ENCODE measurements around the gene MAPK10.
"Not testable (repeated sequence)": the region's sequence is repeated elsewhere in the genome, so short reads cannot be mapped to it uniquely, and the experiment has no call there.

MAPK10 gene

DNA sequence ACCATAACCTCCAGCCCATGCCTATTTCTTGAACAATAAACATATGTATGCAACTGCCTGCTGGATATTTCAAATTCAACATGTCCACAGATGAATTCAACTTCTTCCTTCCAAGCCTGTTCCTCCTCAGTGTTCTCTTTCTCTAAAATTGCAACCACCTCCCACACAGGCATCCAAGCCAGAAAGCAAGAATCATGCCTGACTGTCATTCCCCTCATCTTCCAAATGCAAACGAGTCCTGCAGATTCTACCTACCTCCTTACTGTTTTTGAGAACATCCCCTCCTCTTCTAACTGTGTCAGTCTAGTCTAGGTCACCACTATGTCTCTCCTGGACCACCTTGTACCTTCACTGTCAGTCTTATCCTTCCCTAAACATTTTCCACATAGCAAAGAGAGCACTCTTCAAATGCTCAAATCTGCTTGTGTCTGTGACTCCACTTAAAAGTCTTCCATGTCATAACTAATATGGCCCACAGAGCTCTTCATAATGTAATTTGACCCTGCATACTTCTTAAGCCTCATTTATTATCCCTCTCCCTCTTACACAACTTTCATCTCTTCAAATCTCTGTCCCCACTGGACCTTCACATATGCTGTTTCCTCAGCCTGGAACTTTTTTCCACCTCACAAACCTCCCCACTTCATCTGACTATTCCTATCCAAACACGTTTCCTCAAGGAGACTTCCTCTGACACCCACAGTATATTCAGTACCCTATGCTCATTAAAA is 25.7 kb downstream of the MAPK10 start:
- DNase-seq = no peak

DNA sequence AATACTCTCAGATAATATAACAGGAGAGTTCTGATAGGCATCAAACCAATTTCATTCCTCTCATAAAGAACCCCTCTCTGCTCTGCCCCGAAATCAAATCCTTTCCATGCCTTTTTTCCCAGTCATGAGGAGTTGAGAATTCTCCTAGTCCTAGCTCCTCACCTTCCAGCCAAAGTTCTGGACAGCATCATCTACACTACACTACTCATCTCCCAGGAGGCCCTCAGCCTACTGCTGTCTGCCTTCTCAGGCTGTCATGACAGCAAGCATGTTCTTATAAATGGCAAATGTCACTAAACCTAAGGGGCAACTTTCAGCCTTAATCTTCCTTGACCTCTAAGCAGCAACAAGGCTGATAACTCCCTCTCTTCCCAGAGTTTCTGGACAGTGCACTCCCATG is 26.6 kb downstream of the MAPK10 start:
- DNase-seq = no peak

GRCh38 chr4:86330961-86331742 is 28.7 kb downstream of the MAPK10 start:
- no peak for DNase-seq

- DNase-seq = not testable (repeated sequence)
Observed at GRCh38 chr4:86330411-86330810, 29.4 kb downstream of the MAPK10 start.

DNA sequence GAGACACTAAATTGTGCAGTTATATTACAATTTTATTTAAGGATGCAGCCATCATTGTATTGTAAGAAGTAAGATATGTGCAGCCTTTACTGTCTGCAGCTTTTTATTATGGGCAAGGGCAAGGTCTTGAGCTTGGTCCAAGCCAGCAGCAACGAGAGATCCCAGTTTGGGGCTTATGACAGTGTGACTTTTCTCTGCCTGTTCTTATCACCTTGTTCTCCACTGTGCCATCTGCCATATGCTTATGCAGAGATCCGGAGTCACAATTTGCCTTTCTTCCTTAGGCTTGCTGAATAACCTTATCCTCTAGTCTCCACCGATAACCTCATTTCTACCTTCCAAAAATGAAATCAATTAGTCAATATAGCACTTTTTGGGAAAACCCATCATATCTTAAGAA is 30.4 kb downstream of the MAPK10 start:
- no peak for DNase-seq

DNA sequence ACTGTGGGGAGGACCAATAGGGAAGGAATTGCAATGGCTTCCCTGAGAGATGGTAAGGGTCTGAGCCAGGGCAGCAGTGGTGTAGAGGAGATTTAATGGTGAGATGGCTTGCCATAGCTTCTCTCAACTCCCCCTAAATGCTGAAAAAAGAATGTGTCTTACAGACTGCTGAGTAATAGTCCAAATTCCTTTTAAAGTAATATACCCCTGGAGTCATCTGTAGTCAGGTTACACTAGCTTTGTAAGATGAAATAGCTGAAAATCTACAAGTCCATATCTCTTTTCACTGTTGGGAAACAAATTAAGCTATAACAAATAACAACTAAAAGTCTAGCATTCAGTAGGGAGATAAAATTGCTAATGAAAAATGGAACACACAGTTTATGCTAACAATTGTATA is 33.5 kb downstream of the MAPK10 start:
- no peak for DNase-seq

DNA sequence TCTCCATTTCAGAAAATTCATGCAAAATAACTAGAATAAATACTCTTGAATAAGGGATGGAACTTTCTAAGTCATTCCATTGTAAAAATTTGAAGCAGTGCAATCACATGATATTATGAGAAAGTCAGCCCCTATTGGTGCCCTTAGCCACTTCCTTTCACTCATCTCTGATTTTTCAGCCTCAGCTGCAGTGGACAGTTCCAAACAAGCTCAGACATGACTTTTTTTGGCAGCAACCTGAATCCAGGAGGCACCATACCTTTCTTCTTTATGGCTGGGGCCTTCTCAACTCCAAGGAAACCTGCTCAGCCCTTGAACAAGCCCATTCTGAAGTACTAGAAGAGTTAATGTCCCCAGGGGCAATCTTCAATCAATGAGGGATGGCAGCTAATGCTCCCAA is 40.5 kb downstream of the MAPK10 start:
- no peak for DNase-seq

DNA sequence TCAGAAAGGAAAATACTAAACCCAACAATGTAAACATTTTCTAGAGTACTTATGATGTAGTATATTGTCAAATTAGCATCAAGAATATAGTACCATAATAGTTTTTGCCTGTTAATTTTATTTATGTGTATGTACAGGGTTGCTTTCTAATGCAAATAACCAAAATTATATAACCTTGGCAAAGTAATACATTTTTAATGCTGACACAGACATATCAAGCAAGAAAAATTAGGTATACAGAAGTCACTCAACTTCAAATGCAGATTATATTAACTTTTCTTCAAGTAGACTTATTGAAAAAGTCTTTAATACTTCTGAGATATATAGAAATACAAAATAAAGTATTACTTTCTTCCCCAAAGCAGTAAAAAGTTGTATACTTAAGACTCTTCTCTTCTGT is 44.3 kb downstream of the MAPK10 start:
- DNase-seq = no peak

- DNase-seq = no peak
Observed at GRCh38 chr4:86313656-86314055, 46.2 kb downstream of the MAPK10 start.

GRCh38 chr4:86307432-86307831 is 52.4 kb downstream of the MAPK10 start:
- DNase-seq = no peak

DNA sequence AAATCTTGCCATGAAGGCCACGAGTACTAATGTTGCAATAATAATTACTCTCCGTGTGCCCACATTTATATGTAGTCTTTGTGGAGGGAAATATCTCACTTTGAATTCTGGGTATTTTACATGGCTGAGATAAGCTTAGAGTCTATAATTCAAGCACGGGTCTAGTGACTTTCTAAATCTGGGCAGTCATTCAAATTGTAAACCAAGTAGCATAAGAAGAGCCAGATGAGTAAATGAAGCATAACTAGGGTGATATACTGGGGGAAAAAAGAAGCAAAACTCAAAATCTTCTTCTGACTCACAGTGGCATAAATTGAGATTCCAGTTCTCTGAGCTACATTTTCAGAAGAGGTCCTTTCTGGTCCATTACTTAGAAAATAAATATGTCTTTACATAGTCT is 53.0 kb downstream of the MAPK10 start:
- DNase-seq = no peak

DNA sequence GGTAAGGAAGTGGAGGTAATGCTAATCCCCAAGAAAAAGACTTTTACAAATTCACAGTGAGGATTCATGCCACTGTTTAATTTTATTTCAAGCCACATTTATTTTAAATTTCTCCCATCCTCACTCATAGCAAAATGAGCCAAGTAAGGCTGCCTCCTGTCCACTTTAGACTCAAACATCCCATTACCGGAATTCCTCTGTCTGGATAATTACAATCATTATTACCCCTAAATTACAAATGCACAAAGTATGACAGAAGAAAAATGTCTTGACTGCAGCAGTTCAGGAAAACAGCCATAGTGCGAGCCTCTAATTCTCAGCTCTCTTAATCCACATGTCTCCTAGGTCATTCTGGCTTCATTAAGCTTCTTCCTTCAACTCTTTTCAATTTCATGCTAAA is 57.0 kb downstream of the MAPK10 start:
- DNase-seq = no peak

DNA sequence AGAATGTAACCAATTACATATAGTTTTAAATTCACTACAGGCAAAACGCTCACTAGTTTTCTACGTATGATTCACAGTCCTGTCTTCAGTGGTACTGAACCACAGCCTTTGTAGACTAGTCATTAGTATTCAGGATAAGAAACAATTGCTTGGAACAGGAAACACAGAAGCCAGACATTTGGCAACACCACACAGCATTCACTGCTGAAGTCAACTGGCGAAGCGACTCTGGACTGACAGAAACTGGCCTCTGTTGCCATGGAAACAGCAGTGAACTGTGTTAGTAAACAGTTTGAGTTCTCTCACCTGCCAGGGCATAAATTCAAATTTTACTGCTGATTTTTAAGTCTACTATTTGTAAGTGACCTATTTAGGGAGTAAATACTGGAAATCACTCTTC is 57.6 kb downstream of the MAPK10 start:
- no peak for DNase-seq

DNA sequence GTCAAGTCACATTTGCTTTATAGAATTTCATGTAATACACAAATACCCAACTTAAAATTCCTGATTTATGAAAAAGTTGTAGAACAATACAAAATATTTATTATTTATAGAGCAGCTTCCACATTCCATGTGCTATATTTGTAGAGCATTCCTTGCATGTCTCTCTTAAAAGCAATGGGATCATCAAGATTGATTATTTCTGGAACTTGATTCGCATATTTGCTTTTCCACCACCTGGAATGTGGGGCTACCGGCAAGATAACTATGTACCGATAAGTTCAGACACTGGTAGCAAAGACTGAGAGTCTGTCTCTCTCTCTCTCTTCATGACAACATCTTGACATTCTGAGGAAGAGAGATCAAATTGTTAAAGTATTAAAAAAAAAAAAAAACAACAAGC is 59.3 kb downstream of the MAPK10 start:
- no peak for DNase-seq

DNA sequence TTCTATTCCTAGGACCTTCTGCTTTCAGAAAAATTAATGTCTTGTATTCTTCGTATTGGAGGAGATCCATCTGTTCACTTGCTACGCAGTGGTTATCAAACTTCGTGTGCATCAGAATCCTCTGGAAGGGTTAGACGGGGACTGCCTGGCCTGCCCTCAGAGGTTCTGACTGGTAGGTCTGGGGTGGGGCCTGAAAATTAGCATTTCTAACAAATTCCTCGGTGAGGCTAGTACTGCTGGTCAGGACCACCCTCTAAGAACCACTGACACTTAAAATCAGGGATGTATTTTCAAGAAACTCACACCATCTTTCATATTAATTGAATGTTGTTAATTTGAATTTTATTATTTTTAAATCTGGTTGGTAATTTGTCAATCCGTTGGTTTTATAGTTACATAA is 63.0 kb downstream of the MAPK10 start:
- DNase-seq = no peak

GRCh38 chr4:86294883-86295282 is 65.0 kb downstream of the MAPK10 start:
- no peak for DNase-seq

- DNase-seq = no peak
Observed at GRCh38 chr4:86291180-86291579, 68.7 kb downstream of the MAPK10 start.

DNA sequence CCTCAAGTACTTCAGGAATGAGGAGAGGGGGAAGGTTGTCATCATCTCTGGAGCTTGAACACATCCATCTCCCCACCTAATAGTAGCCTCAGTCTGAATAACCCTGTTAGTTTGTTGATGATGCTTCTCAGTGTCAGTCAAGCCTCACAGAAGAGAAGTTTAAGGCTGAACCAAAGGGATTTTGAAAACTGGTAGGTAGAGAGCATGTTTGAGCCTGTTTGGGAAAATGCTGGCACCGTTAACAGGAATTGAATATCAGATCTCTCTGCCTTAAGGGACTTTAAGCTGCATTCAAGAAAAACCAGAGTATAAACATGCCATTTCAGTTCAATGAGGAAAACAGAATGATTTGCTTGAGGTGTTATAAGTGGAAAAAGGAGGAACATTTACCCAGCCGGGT is 73.1 kb downstream of the MAPK10 start:
- no peak for DNase-seq

DNA sequence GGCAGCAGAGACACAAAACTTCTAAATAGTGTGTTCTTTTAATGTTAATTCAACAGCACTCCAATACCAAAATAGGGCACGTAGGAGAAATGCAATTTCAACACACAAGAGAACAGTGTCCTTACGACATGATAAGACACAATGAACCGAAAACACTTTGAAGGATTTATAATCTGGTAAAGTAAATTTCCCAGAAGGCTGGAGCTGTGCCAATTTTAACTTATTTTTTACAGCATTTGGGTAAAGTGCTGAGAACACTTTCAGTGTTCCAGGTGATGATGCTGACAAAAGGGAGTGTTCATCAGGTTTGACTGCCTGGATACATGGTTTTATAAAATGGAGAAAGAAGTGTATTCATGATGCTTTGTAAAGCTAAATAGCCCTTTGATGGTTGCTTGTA is 76.5 kb downstream of the MAPK10 start:
- DNase-seq = no peak

- no peak for DNase-seq
Observed at GRCh38 chr4:86280246-86280645, 79.6 kb downstream of the MAPK10 start.

GRCh38 chr4:86279293-86279960 is 80.4 kb downstream of the MAPK10 start:
- no peak for DNase-seq

DNA sequence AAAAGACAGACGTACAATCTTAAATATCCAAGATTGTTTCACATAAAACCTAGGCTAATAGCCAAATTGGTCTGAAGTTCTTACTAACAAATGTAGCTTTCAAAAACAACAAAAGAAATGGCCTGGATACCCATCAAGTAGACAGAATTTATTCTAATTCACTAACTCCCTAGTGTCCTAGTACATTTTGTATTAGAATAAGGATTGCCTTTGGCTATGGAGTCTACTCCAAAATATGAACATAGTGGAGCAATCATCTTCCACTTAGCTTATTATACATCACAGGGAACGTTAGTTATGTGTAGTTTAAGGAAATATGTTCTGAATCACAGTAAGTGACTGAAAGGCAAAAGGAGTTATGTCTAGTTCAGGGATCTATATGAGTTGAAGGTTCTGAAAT is 81.7 kb downstream of the MAPK10 start:
- no peak for DNase-seq

GRCh38 chr4:86274642-86275041 is 85.2 kb downstream of the MAPK10 start:
- DNase-seq = no peak

DNA sequence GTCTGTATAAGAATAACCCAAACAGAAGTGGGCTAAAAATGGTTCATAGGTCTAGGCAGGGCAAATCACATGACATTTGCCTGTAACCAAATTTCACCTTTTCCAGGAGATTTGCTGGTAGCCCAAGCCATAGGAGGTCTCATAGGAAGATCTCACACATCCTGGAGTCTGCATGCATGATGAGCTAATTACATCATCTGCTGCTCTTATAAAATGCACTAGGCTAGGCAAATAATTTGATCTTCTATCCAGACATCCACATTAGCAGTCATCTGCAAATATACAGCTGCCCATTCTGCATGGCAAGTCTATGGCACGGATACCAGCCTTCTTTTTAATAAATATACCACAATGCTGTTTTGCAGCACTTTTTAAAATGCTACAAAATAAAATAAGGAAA is 87.2 kb downstream of the MAPK10 start:
- DNase-seq = no peak
